Stimulated activated CD8-positive, alpha-beta memory T cell treated with anti-CD3 and anti-CD28 coated beads, Interleukin-15, amount 100 ng/mL, for 48 hours (primary cell): ENCODE results near the gene CBY2.
"Not testable (repeated sequence)": the region's sequence is repeated elsewhere in the genome, so short reads cannot be mapped to it uniquely, and the experiment has no call there.

ENCODE experiments used
- DNase-seq, 2 donors: peaks; one replicate each; pipeline ENCODE4 v3.0.0-alpha.2; 2020; ENCODE audit warnings: low read depth in 2 of 2

CBY2 gene, protein sequence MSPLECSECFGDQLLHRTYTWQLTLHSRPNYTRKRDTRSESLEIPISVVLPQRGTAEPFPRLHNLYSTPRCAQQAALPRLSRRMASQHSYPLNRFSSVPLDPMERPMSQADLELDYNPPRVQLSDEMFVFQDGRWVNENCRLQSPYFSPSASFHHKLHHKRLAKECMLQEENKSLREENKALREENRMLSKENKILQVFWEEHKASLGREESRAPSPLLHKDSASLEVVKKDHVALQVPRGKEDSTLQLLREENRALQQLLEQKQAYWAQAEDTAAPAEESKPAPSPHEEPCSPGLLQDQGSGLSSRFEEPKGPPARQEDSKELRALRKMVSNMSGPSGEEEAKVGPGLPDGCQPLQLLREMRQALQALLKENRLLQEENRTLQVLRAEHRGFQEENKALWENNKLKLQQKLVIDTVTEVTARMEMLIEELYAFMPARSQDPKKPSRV

DNA sequence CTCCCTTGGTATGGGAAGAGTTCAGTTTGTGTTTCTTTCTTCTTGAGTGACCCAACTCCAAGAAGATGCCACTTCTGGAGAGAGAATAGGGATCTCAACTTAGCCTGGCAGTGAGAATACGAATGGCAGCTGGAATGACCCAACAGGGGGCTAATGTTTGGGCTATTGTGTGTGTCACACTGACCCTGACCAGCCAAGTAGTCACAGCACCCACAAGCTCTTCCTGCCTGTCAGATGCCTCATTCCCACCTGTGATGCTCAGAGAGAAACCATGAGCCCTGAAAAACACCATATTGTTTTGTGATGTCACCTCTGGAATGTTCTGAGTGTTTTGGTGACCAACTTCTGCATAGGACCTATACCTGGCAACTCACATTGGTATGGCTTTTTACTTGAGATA lies at the start of gene CBY2:
Gene CBY2, plus strand, starts transcription at position 233 of the 400 bp plus-strand sequence. Its CDS starts 71 bp downstream, at position 304.
- no peak for DNase-seq

DNA sequence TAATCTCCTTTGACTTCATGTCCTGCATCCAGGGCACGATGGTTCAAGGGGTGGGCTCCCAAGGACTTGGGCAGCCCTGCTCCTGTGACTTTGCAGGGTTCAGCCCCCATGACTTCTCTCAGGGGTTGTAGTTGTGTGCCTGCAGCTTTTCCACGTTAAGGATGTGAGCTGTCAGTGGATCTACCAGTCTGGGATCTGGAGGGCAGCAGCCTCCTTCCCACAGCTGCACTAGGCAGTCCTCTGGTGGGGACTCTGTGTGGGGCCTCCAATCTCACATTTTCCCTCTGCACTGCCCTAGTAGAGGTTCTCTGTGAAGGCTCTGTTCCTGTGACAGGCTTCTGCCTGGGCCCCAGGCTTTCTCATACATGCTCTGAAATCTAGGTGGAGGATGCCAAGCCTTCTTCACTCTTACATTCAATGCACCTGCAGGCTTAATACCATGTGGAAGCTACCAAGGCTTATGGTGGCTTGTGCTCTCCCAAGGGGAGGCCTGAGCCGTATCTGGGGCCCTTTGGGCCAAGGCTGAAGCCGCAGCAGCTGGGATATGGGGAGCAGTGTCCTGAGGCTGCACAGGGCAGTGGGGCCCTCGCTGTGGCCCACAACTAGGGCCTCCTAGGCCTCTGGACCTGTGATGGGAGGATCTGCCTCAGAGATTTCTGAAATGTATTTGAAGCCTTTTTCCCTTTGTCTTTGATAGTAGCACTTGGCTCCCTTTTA lies 47.3 kb upstream of the CBY2 start:
- no peak for DNase-seq

DNA sequence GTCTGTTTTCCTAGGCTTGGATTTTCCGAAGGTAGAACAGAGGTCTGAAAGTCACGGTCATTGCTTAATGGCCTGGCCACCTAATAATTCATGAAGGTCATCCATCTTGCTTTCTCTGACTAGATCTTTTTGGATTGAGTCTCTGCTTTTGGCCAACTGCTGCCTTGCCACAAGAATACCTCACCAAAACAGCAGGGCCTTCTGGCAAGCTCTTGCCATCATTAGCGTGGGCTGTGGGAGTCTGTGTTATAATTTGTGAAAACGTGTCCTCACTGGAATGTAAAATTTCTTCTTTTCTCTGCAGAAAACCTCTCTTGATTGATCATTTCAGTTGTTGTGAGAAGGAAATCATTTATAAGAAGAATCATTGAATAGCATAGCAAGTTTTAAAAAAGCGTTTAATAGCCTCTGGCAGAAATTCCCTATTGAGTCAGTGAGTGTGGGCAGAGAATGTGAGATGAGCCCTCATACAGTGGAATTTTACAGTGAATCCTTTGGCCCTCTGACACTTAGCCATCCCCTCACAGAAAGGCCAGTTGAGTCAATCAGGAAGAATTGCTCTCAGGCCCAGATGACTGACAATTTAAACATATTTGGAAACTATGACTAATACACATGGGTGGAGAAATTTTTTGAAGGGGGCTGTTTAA lies 43.4 kb upstream of the CBY2 start:
- no peak for DNase-seq

DNA sequence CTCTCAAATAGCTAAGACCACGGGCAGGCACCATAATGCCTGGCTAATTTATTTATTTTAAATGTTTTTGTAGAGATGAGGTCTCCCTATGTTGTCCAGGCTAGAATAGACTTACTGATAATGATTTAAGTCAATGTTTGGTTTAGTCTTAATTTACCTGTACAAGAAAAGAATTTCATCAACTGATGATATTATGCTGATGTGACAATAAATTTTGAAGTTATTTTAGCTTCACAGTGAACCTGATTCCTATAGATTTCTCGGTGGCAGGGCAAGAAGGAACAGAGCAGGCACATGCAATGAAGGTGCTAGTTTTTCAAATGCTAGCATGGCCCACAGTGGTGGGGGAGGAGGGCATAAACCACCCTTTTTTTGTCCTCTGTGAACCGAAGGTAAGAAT lies 42.6 kb upstream of the CBY2 start:
- DNase-seq, result no peak

DNA sequence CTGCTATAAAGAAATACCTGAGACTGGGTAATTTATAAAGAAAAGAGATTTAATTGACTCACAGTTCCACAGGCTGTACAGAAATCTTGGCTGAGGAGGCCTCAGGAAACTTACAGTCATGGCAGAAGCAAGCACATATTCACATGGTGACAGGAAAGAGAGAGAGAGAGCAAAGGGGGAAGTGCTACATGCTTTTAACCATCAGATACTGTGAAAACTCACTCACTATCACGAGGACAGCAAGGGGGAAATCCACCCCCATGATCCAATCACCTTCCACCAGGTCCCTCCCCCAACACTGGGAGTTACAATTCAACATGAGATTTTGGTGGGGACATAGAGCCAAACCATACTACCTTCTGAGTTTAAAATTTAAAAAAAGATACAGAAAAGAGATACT lies 41.7 kb upstream of the CBY2 start:
- not testable (repeated sequence) for DNase-seq

DNA sequence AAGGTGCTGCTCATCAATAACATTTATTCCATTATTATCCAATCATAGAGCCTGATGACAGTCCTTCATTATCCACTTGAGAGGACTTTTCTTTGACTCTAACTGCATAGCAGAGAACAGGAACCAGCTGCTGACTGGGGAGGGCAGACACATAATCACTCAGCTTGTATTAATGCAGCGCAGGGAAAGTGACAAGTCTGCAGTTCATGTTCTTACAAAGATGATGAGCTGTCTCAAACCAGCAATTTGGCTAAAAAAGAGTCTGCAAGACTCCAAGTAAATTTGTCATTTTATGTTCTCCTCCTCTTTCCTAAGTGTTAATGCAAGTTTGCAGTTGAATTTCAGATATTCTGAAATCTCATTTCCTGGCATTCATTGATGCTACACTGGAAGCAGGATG lies 40.0 kb upstream of the CBY2 start:
- DNase-seq, result no peak

DNA sequence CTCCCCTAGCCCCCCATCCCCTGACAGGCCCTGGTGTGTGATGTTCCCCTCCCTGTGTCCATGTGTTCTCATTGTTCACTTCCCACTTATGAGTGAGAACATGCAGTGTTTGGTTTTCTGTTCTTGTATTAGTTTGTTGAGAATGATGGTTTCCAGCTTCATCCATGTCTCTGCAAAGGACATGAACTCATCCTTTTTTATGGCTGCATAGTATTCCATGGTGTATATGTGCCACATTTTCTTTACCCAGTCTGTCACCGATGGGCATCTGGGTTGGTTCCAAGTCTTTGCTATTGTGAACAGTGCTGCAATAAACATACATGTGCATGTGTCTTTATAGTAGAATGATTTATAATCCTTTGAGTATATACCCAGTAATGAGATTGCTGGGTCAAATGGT lies 39.2 kb upstream of the CBY2 start:
- not testable (repeated sequence) for DNase-seq

DNA sequence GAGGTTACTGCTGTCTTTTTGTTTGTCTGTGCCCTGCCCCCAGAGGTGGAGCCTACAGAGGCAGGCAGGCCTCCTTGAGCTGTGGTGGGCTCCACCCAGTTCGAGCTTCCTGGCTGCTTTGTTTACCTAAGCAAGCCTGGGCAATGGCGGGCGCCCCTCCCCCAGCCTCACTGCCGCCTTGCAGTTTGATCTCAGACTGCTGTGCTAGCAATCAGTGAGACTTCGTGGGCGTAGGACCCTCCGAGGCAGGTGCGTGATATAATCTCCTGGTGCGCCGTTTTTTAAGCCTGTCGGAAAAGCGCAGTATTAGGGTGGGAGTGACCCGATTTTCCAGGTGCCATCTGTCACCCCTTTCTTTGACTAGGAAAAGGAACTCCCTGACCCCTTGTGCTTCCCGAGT lies 32.5 kb upstream of the CBY2 start:
- not testable (repeated sequence) for DNase-seq

DNA sequence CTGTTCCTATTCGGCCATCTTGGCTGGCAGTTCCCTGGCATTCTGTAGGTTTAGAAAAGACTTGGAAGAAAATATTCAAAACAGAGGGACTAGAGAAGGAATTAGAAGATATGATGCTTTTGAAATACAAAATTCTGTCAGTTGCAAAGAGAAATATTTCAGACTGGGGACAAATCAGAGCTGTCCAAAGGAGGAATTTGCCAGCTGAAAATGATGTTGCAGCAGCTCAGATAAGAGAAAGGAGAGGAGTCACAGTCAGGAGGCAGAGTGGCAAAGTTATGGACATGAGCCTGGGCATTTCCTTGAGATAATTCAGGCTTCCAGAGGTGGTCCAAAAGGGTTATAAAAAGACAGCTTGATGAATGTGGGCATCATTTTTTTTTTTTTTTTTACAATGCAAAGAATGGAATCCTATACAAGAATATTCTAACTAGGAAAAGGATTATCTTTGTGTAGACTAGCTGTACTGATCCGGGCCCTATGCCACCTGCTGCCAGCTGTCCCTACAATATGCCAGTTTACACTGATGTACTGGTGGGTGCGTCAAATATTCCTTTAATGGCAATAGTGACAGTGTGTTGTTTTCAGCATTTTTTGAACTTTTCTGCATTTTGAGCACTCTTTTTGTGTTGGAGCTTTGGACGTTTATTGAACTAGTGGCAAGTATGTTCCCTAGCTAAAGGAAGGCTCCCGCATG lies 31.8 kb upstream of the CBY2 start:
- no peak for DNase-seq

DNA sequence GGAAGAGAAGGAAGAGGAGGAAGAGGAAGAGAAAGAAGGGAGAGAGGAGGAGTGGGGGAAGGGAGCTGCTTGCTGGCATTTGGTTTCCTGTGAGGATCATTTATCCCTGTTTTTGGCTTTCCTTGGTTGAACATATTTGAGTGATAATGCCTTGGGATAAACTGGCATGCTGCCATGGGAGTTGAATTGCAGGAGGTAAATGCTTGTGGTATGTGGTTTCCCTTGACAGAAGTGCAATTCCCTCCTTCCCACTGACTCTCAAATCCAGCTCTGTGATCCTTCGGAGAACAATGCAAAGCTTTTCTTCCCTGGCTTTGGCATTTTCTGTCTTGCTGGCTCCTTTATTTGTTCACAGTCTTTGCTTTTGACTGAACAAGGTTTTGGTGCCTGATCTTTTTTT lies 27.2 kb upstream of the CBY2 start:
- DNase-seq, result no peak

DNA sequence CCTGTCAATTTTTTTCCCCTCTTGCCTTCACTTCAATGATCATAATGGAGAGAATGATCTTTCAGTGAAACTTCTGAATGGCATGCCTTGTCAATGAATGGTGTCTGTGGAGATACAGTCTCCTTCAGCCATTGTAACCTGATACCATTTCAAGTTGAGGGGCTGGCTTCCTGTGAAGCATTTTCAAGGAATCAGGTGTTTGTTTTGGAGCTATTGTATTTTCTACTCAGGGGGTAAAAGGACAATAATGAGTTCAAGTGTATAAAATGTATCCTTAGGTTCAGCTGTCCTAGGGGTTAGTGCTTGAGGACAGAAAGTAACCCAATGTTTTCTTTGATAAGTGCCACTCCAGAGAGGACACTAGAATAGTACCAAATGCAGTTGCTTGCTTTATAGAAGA lies 23.8 kb upstream of the CBY2 start:
- DNase-seq, result no peak

DNA sequence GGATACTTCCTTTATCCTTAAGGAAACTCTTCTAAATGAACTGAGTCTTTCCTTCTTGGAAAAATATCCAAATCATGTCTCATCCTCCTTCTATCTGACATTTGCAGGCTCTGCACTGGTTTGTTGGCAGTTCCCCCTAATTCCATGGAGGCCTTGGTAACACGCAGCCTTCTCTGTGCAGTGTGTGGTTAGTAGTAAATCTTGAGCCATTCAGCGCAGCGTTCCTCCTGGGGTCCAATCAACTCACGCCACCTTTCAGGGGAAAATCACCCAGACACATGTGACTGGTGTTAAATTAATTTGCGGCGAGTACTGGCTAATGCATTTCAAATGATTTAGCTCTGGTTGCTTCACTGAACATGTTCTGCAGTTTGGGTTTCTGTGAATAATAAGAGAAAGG lies 21.0 kb upstream of the CBY2 start:
- DNase-seq, result no peak

DNA sequence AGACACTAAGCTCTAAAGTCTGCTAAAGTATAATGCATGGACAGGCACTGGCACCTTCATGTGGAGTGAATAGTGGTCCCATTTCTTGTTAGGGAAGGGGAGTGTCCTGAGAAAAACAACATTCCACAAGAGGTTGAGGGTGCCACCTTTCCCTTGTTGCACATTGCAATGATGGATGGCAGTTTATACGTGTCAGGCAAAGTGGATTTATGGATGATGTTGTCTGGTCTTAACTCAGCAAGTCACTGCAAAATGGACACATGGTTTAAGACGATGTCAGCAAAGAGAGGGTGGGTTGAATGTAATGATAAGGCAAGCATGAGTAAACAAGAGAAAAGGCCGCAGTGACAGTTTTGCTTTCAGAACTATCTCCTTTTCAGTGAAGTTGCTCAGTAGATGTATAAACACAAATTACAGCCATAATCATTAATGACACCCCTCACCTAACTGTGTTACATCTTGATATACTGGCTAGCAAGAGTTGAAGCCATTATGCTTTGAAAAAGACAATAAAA lies 19.6 kb upstream of the CBY2 start:
- DNase-seq, result no peak

DNA sequence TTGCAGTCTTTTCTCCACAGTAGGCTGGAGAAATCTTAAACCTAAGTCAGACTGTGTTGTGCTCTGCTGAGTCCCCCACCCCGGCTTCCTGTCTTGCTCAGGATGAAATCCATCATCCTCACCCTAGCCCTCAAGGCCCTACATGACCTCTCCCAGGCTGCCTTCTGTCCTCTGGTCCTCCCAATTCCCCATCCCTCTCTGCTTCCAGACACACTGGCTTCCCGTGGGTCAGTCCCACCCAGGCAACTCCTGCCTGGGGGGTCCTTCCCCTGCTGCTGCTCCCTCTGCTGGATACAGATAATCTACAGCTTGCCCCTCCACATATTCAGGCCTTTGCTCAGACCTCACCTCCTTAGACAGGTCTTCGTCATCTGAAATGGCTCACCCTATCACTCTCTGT lies 18.4 kb upstream of the CBY2 start:
- no peak for DNase-seq

DNA sequence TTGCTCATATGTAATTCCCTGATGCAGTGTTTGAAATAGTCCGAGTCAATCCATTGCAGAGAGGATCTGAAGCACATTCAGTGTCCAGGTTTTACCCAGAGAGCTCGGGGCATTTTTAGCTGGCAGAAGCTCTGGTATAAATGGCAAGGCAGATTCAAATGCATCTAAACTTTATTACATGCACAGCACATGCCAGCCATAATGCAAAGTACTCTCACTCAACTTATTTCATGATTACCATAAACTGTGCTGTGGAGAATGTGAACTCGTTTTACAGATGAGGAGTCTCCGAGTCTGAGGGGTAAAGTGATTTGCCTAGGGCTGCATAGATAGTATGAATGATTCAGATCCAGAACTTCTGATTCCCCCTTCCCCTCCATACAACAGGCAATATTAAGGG lies 13.5 kb upstream of the CBY2 start:
- no peak for DNase-seq

DNA sequence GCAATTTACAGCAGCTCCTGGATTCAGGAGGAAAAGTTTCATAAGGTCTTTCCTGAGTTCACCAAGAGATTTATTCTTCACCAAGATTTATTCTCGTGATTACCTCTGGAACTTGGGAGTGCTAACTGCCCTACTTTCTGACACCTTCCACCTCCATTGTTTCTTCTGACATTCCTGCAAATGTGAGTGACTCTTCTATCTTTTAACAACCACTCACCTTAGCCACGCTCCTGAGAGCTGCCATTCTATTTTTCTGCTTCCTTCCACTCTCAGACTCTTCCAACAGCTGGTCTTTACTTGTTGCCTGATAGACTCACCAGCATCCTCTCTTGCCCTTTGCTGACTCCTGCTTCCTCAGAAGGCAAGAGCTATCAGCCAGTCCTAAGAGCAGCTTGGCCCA lies 11.5 kb upstream of the CBY2 start:
- DNase-seq, result no peak

DNA sequence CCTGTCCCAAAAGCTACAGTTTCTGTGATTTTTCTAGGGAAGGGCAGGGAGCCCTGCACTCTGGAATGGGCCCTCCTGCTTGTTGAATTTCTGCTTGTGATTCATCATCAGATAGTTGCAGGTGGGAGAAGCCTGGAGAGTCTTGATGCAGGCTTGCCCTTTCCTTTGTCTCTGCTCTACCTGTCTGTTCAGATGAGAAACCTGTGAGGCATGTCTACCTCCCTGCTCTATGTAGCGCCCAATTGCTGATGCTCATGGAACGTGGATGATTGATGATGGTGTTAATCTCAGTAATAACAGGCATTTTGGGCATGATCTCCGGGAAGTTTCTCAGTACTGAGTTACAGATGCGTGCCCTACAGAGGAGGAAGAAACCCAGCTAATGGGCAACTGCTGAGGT lies 10.9 kb upstream of the CBY2 start:
- no peak for DNase-seq

DNA sequence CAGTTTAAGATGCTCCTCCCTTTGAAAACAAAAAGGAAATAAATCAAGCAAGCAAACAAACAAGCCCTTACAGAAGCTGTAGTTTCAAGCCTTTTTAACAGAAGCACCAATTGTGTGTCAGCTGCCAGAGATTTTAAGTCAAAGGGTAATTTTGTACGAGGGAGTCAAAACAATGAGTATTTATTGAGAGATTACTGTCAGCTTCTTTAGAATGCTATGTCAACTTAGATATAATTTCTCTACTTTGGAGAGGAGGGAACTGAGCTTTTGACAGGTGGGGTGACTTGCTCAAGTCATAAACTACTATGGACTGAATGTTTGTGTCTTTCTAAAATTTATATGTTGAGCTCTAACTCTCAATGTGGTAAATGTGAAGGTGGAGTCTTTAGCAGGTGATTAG lies 10.5 kb upstream of the CBY2 start:
- DNase-seq, result no peak

DNA sequence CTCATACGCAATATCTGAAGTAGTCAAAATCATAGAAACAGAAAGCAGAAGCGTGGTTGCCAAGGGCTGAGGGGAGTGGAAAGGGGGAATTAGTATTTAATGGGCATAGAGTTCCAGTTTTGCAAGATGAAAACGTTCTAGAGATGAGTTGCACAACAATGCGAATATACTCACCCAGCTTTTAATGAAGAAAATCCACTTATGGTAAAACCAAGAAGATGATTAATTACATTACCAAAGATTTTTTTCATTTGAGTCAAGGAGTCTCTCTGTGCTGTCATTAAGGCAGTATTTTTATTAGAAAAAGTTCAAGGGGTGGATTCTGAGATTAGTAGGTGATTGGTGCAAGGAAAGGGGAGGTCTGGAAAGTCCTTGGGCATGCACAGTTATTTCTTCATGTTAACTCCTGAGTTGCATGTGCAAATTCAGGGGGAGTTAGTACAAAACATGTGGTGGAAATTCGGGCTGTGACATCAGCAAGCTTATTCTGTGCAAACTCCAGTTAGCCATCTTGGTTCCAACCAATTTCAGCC lies 6.9 kb upstream of the CBY2 start:
- DNase-seq, result no peak

DNA sequence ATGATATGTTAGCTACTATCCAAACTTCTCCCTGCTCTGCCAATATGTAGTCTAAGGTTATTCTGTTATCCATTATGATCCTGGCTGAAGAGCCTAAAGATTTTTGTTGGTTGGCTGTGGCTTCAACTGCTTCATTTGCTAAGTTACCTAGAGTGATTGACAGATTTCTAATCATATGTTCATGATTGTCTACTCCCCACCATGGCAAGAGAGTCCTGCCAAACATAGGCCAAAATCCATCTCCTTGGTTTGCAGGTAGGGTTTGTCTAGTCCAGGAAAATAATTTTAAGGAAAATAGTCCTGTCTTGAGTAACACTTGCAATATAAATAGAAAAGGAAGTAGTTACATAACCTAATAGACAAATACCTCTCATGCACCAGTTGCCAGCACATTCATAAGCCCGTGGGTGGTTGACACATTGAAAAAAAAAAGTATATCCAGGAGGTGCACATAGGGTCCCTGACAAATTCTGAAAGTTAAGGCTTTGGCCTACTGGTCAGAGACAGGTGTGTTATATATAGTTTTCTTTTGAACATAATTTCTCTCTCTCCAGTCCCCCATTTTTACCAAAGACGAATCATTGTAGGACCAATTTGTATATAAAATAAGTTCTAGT lies 5.4 kb upstream of the CBY2 start:
- no peak for DNase-seq
